ENCODE results near the gene SEMA5A.
"Not testable (repeated sequence)": the region's sequence is repeated elsewhere in the genome, so short reads cannot be mapped to it uniquely, and the experiment has no call there.

Gene SEMA5A

DNA sequence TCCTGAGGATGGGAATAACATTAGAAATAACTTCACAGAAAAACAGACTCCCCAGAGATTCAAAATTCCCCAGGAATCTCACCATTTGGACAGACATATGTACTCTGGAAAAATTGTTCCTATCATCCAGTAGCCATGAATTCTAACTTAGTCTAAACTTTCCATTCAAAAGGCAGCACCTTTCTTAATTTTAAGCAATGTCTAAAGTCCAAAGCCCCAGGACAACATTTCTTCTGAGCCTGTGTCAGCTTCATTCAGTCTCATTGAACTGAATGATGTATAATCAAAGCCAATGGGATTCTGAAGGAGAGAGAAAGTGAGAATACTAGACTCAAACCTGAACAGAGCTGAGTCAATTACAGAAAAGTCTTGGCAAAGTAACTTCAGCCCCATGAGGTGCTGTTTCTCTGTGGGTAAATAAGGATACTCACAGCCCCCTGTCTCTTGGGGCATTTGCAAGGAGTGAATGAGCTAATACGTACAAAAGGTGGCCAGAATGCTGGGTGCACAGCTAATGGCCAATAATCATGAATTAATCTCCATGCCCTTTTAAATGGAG is 140.6 kb downstream of the SEMA5A start:
- no peak for DNase-seq (ENCODE audit: low read depth in 1 of 2, low spot score in 1 of 2)

GRCh38 chr5:9401786-9402472 is 143.9 kb downstream of the SEMA5A start:
- no peak for DNase-seq (ENCODE audit: low read depth in 1 of 2, low spot score in 1 of 2)

DNA sequence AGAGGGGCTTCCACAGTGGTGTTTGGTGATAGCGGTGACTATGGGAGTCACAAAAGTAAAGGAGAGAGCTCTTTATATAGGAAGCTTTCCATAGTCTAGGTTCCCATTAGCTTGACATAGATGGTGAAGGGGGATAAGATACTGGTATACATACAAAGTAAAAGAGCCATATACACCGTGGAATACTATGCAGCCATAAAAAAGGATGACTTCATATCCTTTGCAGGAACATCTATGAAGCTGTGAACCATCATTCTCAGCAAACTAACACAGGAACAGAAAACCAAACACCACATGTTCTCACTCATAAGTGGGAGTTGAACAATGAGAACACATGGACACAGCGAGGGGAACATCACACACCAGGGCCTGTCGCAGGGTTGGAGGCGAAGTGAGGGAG is 146.1 kb downstream of the SEMA5A start:
- DNase-seq (ENCODE audit: low read depth in 1 of 2, low spot score in 1 of 2) = not testable (repeated sequence)

DNA sequence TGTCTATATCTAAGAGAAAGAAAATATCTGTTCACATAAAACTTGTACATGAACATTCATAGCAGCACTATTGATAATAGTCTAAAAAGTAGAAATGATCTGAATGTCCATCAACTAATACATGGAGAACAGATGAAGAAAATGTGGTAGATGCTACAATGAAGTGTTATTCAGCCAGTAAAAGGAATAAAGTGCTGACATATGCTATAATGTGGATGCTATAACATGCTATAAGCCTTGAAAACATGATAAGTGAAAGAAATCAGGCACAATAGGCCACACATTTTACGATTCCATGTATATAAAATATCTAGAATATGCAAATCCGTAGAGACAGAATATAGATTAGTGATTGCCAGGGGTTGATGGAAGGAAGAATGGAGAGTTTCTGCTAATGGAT is 146.8 kb downstream of the SEMA5A start:
- DNase-seq (ENCODE audit: low read depth in 1 of 2, low spot score in 1 of 2) = no peak

DNA sequence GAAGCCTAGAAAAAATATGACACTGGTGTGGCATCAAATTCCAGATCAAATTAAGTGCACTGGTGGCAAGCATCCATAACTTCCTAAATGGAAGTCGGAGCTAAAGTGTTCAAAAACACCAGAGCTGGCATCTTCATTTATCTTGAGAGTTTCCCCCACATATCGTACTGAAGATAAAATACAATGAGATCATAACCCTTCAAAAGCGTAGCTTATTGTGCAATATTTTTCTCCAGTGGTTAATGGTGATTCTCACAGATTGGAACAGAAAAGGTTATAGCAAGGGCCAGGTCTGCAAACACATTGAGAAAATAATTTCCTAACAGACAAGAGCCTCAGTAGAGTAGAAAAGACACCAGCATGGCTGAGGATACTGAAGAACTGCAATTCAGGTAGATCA is 147.6 kb downstream of the SEMA5A start:
- DNase-seq (ENCODE audit: low read depth in 1 of 2, low spot score in 1 of 2) = no peak

DNA sequence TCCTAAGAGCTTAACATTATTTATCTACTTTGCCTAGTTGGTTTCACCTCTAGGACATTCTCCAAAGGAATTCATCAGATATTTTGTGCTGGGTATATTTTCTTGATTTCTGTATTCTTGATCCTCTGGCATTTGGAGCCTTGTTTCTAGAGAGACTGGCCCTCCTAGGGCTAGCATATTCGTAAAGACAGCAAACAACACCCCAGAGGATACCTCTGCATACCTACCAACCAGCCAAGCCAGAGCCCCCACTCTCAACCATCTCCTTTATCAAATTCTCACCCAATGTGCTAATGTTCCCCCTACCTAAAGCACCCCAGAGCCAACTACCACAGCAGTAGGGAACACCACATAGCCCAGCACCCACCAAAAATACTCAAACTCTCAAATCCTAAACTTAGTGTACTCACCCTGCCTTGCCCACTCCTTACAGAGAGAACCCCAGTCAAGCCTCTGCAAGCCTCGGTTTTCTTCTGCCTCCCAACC is 149.5 kb downstream of the SEMA5A start:
- no peak for DNase-seq (ENCODE audit: low read depth in 1 of 2, low spot score in 1 of 2)

- DNase-seq (ENCODE audit: low read depth in 1 of 2, low spot score in 1 of 2) = no peak
These were observed 150.2 kb downstream of the SEMA5A start for GRCh38 chr5:9395706-9396105.

- DNase-seq (ENCODE audit: low read depth in 1 of 2, low spot score in 1 of 2) = no peak
These were observed 151.7 kb downstream of the SEMA5A start for GRCh38 chr5:9394221-9394620.

GRCh38 chr5:9392625-9393024 is 153.2 kb downstream of the SEMA5A start:
- no peak for DNase-seq (ENCODE audit: low read depth in 1 of 2, low spot score in 1 of 2)

DNA sequence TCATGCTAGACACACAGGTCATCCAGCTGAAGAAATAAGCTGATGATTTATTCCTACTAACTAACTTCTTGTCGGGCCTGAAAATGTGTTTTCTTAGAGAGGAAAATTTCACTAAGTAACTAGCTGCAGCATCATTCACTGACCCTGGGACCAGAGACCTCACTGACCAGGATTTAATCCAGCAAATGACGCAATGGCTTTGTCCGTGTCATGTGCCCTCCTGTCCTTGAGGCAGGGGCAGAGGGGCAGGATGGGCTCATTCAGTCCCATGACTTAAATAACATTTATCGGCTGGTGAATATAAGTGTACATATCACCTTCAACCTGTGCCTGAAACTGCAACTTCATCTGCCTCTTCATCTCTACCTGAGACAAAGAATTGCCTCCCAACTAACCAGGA is 154.8 kb downstream of the SEMA5A start:
- no peak for DNase-seq (ENCODE audit: low read depth in 1 of 2, low spot score in 1 of 2)

- DNase-seq (ENCODE audit: low read depth in 1 of 2, low spot score in 1 of 2) = no peak
These were observed 155.8 kb downstream of the SEMA5A start for GRCh38 chr5:9390113-9390512.

DNA sequence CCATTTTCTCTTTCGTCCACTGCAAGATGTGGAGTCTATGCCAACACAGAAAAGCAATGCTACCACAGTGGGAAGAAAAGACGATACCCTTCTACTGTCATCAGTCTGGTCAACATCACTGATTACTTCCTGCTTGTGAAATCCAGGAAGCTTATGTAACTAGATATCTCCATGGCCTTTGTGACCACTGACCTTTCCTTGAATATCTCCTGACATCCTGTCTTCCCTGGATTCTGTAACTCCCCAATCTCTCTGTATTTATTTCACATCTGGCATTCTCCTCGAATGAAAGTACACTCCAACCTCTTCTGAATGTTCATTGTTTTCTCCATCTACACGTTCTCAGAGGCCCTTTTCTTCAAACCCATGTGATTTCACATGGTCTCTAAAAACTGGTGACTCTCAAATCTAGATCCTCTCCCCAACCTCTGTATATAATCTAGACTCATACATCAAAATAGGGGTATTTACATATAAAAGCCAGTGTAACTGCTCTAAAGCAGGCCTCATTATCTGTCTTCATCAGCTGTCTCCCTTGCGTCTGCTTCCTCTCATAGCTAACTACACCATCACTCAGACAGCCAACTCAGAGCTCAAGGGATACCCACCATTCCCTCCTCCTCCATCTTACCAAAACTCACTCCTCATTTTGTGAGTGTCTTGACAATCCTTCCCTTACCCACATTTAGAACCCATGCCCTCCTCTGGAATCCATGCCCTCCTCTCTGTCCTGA is 156.8 kb downstream of the SEMA5A start:
- DNase-seq (ENCODE audit: low read depth in 1 of 2, low spot score in 1 of 2) = no peak

- DNase-seq (ENCODE audit: low read depth in 1 of 2, low spot score in 1 of 2) = no peak
These were observed 158.0 kb downstream of the SEMA5A start for GRCh38 chr5:9387879-9388278.

DNA sequence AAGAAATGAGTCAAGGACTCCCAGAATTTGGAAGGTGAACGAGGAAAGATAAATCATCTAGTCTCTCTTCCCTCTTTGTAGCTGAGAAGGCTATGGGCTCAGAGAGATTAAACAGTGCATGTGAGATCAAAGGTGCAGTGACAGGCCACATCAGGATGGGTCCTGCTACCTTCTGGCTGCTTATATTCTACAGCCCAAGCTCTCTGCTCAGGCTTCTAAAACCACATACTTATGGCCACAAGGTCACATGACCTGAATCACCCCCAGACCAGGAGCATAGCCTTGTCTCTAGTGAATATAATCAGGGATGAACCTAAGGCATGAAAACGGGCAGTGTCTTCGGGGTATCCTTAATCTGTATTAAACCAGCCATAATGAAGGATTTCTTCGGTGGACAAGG is 158.9 kb downstream of the SEMA5A start:
- no peak for DNase-seq (ENCODE audit: low read depth in 1 of 2, low spot score in 1 of 2)

DNA sequence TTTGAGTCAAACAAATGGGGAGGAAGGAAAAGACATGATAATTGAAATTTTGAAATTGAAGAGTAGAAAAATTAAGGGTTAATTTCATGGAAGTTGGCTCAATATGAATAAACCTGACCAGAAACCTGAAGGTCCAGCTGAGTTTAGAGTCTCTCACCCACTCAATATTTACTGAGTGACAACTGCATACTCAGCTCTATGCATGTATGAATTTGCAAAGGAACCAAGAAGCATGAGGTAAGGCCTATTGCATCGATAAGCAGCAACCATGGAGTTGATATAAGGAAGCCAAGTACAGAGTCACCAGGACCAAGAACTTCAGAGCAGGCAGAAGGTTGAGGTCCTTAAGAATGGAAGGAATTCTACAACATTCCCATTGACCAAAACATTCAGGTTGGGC is 163.4 kb downstream of the SEMA5A start:
- no peak for DNase-seq (ENCODE audit: low read depth in 1 of 2, low spot score in 1 of 2)

DNA sequence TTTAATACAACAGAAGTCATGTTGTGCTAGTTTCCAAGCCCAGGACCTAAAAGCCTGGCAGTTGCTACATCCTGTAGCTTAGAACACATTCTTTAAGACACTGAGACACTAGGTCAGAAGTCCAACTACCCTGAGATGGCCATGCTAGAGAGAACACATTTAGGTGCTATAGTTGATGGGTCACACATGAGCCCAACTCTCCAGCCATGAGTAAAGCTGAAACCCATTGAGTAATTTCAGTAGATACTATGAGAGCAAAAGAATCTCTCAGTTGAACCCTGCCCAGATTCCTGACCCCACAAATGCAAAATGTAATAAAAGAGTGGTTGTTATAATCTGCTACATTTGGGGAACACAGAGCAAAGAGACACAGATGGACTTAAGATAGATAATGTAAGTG is 164.4 kb downstream of the SEMA5A start:
- no peak for DNase-seq (ENCODE audit: low read depth in 1 of 2, low spot score in 1 of 2)

DNA sequence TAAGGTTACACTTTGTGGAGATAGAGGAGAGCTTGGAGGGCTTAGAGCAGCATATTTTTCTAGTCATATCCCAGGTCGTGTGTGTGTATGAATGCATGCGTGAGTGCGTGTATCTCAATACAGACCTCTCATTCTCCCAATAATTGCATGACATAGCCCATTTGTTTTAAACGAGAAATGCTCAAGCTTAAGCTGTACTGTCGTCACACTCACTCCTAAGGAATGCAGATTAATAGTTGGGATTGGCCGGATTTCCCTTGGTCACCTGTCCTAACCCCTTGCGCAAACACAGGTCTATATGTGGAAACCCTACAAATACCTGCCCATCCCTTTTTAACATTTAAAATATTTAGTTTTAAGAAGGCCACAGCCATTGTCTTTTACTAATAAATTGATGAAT is 165.8 kb downstream of the SEMA5A start:
- DNase-seq (ENCODE audit: low read depth in 1 of 2, low spot score in 1 of 2) = no peak

DNA sequence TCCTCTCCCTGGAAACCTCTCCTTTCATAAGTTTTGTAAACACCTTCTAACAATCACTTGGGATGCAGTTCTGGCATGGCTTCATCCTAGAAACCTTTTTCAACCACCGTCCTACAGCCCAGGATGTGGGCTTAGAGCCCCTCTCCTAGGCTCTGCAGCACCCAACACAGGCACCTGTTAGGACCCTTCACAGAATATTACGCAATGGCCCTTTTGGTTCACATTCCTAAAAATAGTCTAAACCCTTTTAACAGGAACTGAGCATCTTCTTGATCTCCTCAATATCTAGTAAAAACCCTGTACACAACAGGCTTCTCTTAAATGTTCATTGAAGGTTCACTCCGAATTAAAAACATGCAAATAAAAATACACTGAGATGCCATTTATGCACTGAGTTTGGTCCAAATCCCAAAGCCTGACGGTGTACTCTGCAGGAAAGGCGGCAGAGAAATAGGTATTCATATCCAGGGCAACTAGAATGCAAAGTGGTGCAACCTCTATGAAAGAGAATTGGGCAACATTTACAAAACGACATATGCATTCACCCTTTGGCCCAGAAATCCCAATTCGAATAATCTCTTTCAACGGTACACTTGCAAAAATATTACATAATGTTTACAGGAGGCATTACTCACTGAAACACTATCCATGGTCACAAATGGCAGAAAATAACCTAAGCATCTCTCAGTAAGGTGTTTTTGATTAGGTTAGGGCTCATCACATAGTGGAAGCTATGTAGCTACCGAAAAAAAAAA is 169.3 kb downstream of the SEMA5A start:
- no peak for DNase-seq (ENCODE audit: low read depth in 1 of 2, low spot score in 1 of 2)

DNA sequence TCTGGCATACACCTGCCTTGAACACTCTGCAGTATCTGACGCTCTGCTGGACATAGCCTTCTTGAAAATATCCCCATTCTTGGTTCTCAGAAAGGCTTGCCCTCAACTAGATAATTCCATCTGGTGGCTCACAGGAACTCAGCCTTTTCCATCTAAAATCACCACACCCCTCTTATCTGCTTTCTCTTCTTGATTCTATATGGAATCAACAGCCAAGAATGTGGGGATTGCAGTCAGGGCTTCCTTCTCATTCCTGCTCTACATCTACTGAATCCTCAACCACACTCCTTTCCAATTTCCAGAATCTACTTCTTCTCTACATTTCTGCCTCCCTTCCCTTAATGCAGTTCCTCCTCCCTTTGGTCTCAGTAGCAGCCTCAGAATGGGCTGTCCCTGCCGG is 170.1 kb downstream of the SEMA5A start:
- DNase-seq (ENCODE audit: low read depth in 1 of 2, low spot score in 1 of 2) = no peak

GRCh38 chr5:9374025-9374424 is 171.8 kb downstream of the SEMA5A start:
- no peak for DNase-seq (ENCODE audit: low read depth in 1 of 2, low spot score in 1 of 2)

- DNase-seq (ENCODE audit: low read depth in 1 of 2, low spot score in 1 of 2) = no peak
These were observed 172.3 kb downstream of the SEMA5A start for GRCh38 chr5:9373571-9373970.

DNA sequence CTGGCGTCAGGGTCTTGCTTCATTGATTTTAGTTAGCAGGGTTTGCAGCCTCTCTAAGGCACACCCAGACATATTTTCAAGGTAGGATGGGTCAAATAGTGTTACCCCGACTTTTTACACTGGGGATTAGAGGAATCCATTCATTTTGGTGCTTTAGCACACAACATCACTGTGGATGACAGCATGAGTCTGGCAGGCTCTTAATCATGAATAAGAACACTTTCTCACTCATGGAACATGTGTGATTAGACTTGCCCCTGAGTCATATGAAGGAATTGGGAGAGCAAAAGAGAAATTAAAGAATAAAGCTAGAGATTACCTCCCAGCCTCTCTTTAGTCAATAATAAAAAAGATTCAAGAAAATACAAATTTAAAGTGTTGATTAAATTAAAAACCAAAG is 175.6 kb downstream of the SEMA5A start:
- DNase-seq (ENCODE audit: low read depth in 1 of 2, low spot score in 1 of 2) = no peak

Measured in activated T-helper 1 cell treated with anti-CD3 and anti-CD28 coated beads, Interleukin-2, amount 50 U/mL, for 16 hours (primary cell).